ENCODE measurements around the gene RARA. TPM values are rescaled to one million over a fixed set of nuclear protein-coding genes. Genes with fewer than 3 reads are reported as not detected.

Gene RARA
- total and polyA plus RNA-seq, 8 donors = 6.8 to 19.7 (median 11.6) TPM

- FAIRE-seq (no peak), DNase-seq (peak in 3 of 6 donors; percentile 35 to 60 (median 56)), ATAC-seq (no peak)
- H3K36me3 ChIP-seq = no peaks in the 10 kb centered on the region
- H3K27me3 ChIP-seq = no peaks in the 10 kb centered on the region
- H3K4me3 ChIP-seq = peak overlapping the region in 1 of 4 donors; percentile 100
- H3K4me1 ChIP-seq = peaks cover under 1 to 45% (median 22%) of the 10 kb centered on the region in 3 donors
- peak overlapping the region in 3 of 4 donors; percentile 22 to 59 (median 42) for H3K27ac ChIP-seq
- intact Hi-C loops (cut with DNase I) = no loop called here
- no peaks in the 10 kb centered on the region for H3K9me3 ChIP-seq
- TF ChIP-seq CTCF (IDR thresholded peaks at IDR 0.05) = no peak
- WGBS, 2 donors = 54 to 57% methylated on average over 19 of the region's 19 CpGs
These were observed 12.0 kb downstream of the RARA start for GRCh38 chr17:40320756-40321523.

- Histone ChIP-seq H3K4me1 (peaks cover 7 to 45% (median 16%) of the 10 kb centered on the region in 3 donors), H3K36me3 (no peaks in the 10 kb centered on the region), H3K27me3 (no peaks in the 10 kb centered on the region), H3K9me3 (no peaks in the 10 kb centered on the region), H3K27ac (peak overlapping the region in 3 of 4 donors; percentile 42 to 77 (median 59)), H3K4me3 (peak overlapping the region in 1 of 4 donors; percentile 100)
- intact Hi-C loops (cut with DNase I) = no loop called here
- ATAC-seq (no peak), FAIRE-seq (no peak), DNase-seq (peak in 1 of 6 donors; percentile 49)
- WGBS, 2 donors = 55 to 64% methylated on average over 4 of the region's 4 CpGs
- no peak for TF ChIP-seq CTCF (IDR thresholded peaks at IDR 0.05)
These were observed 12.5 kb downstream of the RARA start for GRCh38 chr17:40321524-40321929.

GRCh38 chr17:40321961-40322357, 13.0 kb downstream of the RARA start:
- ATAC-seq (no peak), FAIRE-seq (no peak), DNase-seq (peak in 3 of 6 donors; percentile 48 to 57 (median 52))
- Histone ChIP-seq H3K9me3 (no peaks in the 10 kb centered on the region), H3K4me3 (peak overlapping the region in 2 of 4 donors; percentile 4 to 100), H3K27me3 (no peaks in the 10 kb centered on the region), H3K4me1 (peaks cover 10 to 45% (median 12%) of the 10 kb centered on the region in 3 donors), H3K27ac (peak overlapping the region; percentile 42 to 77 (median 50)), H3K36me3 (no peaks in the 10 kb centered on the region)
- intact Hi-C loops (cut with DNase I) = no loop called here
- 2 to 5% methylated on average over 4 of the region's 4 CpGs for WGBS, 2 donors
- no peak for TF ChIP-seq CTCF (IDR thresholded peaks at IDR 0.05)

- peak in 2 of 4 donors; percentile 5 to 7 for ATAC-seq
- FAIRE-seq = no peak
- WGBS, 2 donors = 38 to 45% methylated on average over 19 of the region's 19 CpGs
These were observed 13.7 kb downstream of the RARA start for GRCh38 chr17:40322358-40323315.

More at GRCh38 chr17:40322358-40323315, 13.7 kb downstream of the RARA start:
- no peaks in the 10 kb centered on the region for H3K27me3 ChIP-seq
- intact Hi-C loops (cut with DNase I) = no loop called here
- H3K4me1 ChIP-seq = peaks cover 6 to 44% (median 17%) of the 10 kb centered on the region in 3 donors
- H3K27ac ChIP-seq = peak overlapping the region; percentile 42 to 77 (median 50)
- peak in 4 of 6 donors; percentile 40 to 77 (median 68) for DNase-seq
- H3K36me3 ChIP-seq = no peaks in the 10 kb centered on the region
- H3K4me3 ChIP-seq = peak overlapping the region in 2 of 4 donors; percentile 4 to 100
- TF ChIP-seq CTCF (IDR thresholded peaks at IDR 0.05) = no peak
- H3K9me3 ChIP-seq = no peaks in the 10 kb centered on the region

Data from pancreas (tissue), 10 donors.